ENCODE results near the gene DCLK2. TPM values are rescaled to one million over a fixed set of nuclear protein-coding genes. Genes with fewer than 3 reads are reported as not detected.

The DCLK2 gene
- polyA plus RNA-seq, 6 donors from 2014 or later = 0.34 to 9.1 (median 2.0) TPM

- H3K9me3 Mint-ChIP-seq = peaks cover 0 to 5% (median 0%) of the 10 kb centered on the region in 7 donors
- H3K27ac Mint-ChIP-seq = no peak overlapping the region
- H3K27me3 Mint-ChIP-seq = peaks cover 3 to 9% (median 7%) of the 10 kb centered on the region in 3 donors
- H3K4me1 Mint-ChIP-seq = no peaks in the 10 kb centered on the region
- H3K36me3 Mint-ChIP-seq = peaks cover 0 to 1% of the 10 kb centered on the region in 2 donors
- ATAC-seq (ENCODE audit: low read depth in 2 of 2) = no peak
- no peak overlapping the region for H3K4me3 Mint-ChIP-seq
- no peak for DNase-seq
These were observed 27.7 kb upstream of the DCLK2 start for GRCh38 chr4:150050566-150050965.

- no peaks in the 10 kb centered on the region for H3K4me1 Mint-ChIP-seq
- no peak overlapping the region for H3K4me3 Mint-ChIP-seq
- peaks cover 0 to 7% of the 10 kb centered on the region in 2 donors for H3K36me3 Mint-ChIP-seq
- ATAC-seq (ENCODE audit: low read depth in 2 of 2) (no peak), DNase-seq (no peak)
- H3K9me3 Mint-ChIP-seq = peaks cover 3 to 8% (median 4%) of the 10 kb centered on the region in 7 donors
- peaks cover 1 to 12% (median 9%) of the 10 kb centered on the region in 3 donors for H3K27me3 Mint-ChIP-seq
- H3K27ac Mint-ChIP-seq = no peak overlapping the region
These were observed 27.1 kb upstream of the DCLK2 start for GRCh38 chr4:150051111-150051510.

DNA sequence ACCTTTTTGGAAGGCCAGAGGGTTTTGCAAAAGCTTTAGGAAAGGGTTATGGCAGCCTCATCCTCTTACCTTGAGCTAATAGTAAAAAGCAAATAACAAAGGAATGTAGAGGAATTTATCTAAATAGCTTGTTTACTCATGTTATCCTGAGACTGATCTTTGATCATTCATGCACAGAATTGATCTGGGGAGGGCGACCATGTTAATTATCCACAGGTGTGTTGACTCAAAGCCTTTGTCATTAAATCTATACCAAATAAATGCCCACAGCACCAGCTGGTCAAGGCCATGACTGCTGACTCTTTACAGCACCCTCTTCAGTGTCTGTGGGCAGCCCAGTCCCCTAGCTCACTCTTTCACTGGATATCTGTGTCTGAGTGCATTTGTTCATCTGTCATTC is 22.8 kb upstream of the DCLK2 start:
- DNase-seq (no peak), ATAC-seq (ENCODE audit: low read depth in 2 of 2) (no peak)
- Mint-ChIP-seq H3K4me3 (no peak overlapping the region), H3K4me1 (no peaks in the 10 kb centered on the region), H3K27ac (no peak overlapping the region), H3K36me3 (peaks cover 6 to 7% of the 10 kb centered on the region in 2 donors), H3K27me3 (peaks cover 0 to 14% (median 0%) of the 10 kb centered on the region in 3 donors), H3K9me3 (peaks cover 4 to 17% (median 9%) of the 10 kb centered on the region in 7 donors)

- DNase-seq = no peak
- H3K36me3 Mint-ChIP-seq = peaks cover 6 to 7% of the 10 kb centered on the region in 2 donors
These were observed 21.7 kb upstream of the DCLK2 start for GRCh38 chr4:150056569-150056968.

DNA sequence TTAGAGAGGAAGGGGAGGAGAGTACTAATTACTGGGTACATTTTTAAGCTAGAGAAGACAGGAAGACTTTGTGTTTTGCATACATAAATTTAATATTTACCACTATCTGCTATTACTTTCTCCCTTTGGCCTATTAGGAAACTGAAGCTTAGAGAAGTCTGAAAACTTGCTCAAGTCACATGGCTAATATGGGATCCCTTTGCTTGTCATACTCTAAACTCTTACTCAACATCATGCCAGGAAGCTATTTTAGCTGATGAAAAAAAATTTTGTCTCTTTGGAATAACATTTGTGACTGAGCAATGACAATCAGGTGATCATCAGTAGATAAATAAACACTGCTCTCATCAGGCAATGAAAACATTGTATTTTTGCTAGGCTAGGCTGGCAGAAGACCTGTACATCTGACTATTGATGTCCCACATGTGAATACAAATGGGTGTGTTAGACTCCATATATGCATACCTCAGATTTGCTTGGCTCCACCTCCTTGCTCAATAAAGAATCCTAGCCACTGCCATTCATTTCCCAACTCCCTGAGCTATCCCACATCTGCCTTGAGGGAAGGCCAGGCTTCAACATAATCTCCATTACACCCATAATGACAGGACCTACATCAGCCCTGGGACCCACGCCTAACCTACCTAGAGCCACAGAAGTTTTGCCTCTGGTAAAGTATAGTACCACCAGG is 17.0 kb upstream of the DCLK2 start:
- ATAC-seq (ENCODE audit: low read depth in 2 of 2) (no peak), DNase-seq (no peak)
- Mint-ChIP-seq H3K4me1 (no peaks in the 10 kb centered on the region), H3K4me3 (no peak overlapping the region), H3K27me3 (peaks cover 0 to 37% (median 17%) of the 10 kb centered on the region in 3 donors), H3K9me3 (peaks cover 0 to 23% (median 8%) of the 10 kb centered on the region in 7 donors), H3K27ac (no peak overlapping the region), H3K36me3 (peaks cover 10 to 11% of the 10 kb centered on the region in 2 donors)

More at GRCh38 chr4:150056569-150056968, 21.7 kb upstream of the DCLK2 start:
- Mint-ChIP-seq H3K27ac (peak overlapping the region in 1 of 6 donors; percentile 13), H3K4me1 (no peaks in the 10 kb centered on the region), H3K27me3 (peaks cover 0 to 17% (median 0%) of the 10 kb centered on the region in 3 donors), H3K4me3 (no peak overlapping the region), H3K9me3 (peaks cover 4 to 17% (median 9%) of the 10 kb centered on the region in 7 donors)
- no peak for ATAC-seq (ENCODE audit: low read depth in 2 of 2)

- H3K4me3 Mint-ChIP-seq = no peak overlapping the region
- peaks cover 6 to 53% (median 30%) of the 10 kb centered on the region in 3 donors for H3K27me3 Mint-ChIP-seq
- H3K9me3 Mint-ChIP-seq = peaks cover 0 to 23% (median 7%) of the 10 kb centered on the region in 7 donors
- no peaks in the 10 kb centered on the region for H3K4me1 Mint-ChIP-seq
- H3K36me3 Mint-ChIP-seq = peaks cover 10 to 11% of the 10 kb centered on the region in 2 donors
- ATAC-seq (ENCODE audit: low read depth in 2 of 2) = no peak
- no peak for DNase-seq
- no peak overlapping the region for H3K27ac Mint-ChIP-seq
These were observed 15.1 kb upstream of the DCLK2 start for GRCh38 chr4:150063128-150063527.

GRCh38 chr4:150065740-150066139 is 12.5 kb upstream of the DCLK2 start:
- ATAC-seq (ENCODE audit: low read depth in 2 of 2) (no peak), DNase-seq (no peak)
- peaks cover 0 to 11% (median 4%) of the 10 kb centered on the region in 7 donors for H3K9me3 Mint-ChIP-seq
- peaks cover 6 to 50% (median 30%) of the 10 kb centered on the region in 3 donors for H3K27me3 Mint-ChIP-seq
- no peak overlapping the region for H3K27ac Mint-ChIP-seq
- no peak overlapping the region for H3K4me3 Mint-ChIP-seq
- no peaks in the 10 kb centered on the region for H3K4me1 Mint-ChIP-seq
- H3K36me3 Mint-ChIP-seq = peaks cover 5 to 10% of the 10 kb centered on the region in 2 donors

DNA sequence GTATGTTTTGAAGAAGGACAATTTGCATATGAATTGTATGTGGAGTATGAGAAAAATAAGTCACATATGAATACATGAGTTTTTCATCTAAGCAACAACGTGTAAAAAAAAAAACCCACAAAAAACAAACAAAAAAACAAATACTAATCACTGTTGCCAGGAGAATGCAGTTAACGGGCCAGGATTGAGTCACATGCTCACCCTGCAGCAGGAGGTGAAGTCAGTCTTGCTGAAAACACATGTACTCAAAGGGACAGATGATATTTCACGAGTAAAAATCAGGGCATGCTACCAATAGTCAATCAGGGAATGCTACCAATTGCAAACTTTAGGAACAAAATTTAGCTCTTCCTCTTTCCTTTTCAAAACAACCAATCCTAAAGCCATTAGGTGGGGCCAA is 10.4 kb upstream of the DCLK2 start:
- H3K4me1 Mint-ChIP-seq = no peaks in the 10 kb centered on the region
- H3K4me3 Mint-ChIP-seq = no peak overlapping the region
- ATAC-seq (ENCODE audit: low read depth in 2 of 2) (no peak), DNase-seq (no peak)
- peaks cover 6 to 45% (median 30%) of the 10 kb centered on the region in 3 donors for H3K27me3 Mint-ChIP-seq
- peaks cover 0 to 11% (median 4%) of the 10 kb centered on the region in 7 donors for H3K9me3 Mint-ChIP-seq
- no peak overlapping the region for H3K27ac Mint-ChIP-seq
- peaks cover 5 to 10% of the 10 kb centered on the region in 2 donors for H3K36me3 Mint-ChIP-seq

- Mint-ChIP-seq H3K27ac (no peak overlapping the region), H3K36me3 (peaks cover 5 to 10% of the 10 kb centered on the region in 2 donors), H3K4me1 (no peaks in the 10 kb centered on the region), H3K4me3 (no peak overlapping the region), H3K27me3 (peaks cover 6 to 45% (median 30%) of the 10 kb centered on the region in 3 donors), H3K9me3 (peaks cover 0 to 11% (median 4%) of the 10 kb centered on the region in 7 donors)
- DNase-seq (no peak), ATAC-seq (ENCODE audit: low read depth in 2 of 2) (no peak)
These were observed 9.8 kb upstream of the DCLK2 start for GRCh38 chr4:150068300-150068960.

- no peak overlapping the region for H3K27ac Mint-ChIP-seq
- H3K9me3 Mint-ChIP-seq = peaks cover 0 to 11% (median 4%) of the 10 kb centered on the region in 7 donors
- DNase-seq = no peak
- H3K4me3 Mint-ChIP-seq = no peak overlapping the region
- no peak for ATAC-seq (ENCODE audit: low read depth in 2 of 2)
- peaks cover 0 to 10% of the 10 kb centered on the region in 2 donors for H3K36me3 Mint-ChIP-seq
- H3K27me3 Mint-ChIP-seq = peaks cover 6 to 39% (median 30%) of the 10 kb centered on the region in 3 donors
- no peaks in the 10 kb centered on the region for H3K4me1 Mint-ChIP-seq
These were observed 8.9 kb upstream of the DCLK2 start for GRCh38 chr4:150069353-150069752.

GRCh38 chr4:150070464-150071170 is 7.6 kb upstream of the DCLK2 start:
- peaks cover 8 to 38% (median 21%) of the 10 kb centered on the region in 3 donors for H3K27me3 Mint-ChIP-seq
- H3K36me3 Mint-ChIP-seq = no peaks in the 10 kb centered on the region
- peaks cover 0 to 3% (median 0%) of the 10 kb centered on the region in 7 donors for H3K9me3 Mint-ChIP-seq
- DNase-seq = no peak
- H3K4me3 Mint-ChIP-seq = no peak overlapping the region
- ATAC-seq (ENCODE audit: low read depth in 2 of 2) = no peak
- no peak overlapping the region for H3K27ac Mint-ChIP-seq
- H3K4me1 Mint-ChIP-seq = no peaks in the 10 kb centered on the region

DNA sequence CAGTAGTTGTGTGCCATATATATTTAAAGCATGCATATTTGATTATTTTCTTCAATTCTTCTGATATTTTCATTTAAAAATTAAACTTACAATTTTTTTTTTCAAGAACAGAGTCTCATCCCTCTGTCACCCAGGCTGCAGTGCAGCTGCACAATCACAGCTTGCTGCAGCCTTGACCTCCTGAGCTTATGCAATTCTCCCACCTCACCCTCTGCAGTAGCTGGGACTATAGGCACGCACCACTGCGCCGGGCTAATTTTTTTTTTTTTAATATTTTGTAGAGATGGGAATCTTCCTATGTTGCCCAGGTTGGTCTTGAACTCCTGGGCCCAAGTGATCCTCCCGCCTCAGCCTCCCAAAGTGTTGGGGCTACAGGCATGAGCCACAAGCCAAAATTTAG is 5.8 kb upstream of the DCLK2 start:
- H3K27me3 Mint-ChIP-seq = peaks cover 19 to 35% (median 19%) of the 10 kb centered on the region in 3 donors

More for the DNA sequence above, 5.8 kb upstream of the DCLK2 start:
- no peak for ATAC-seq (ENCODE audit: low read depth in 2 of 2)
- Mint-ChIP-seq H3K9me3 (peaks cover 0 to 2% (median 0%) of the 10 kb centered on the region in 7 donors), H3K36me3 (no peaks in the 10 kb centered on the region), H3K4me3 (no peak overlapping the region), H3K4me1 (peaks cover 0 to under 1% (median 0%) of the 10 kb centered on the region in 3 donors), H3K27ac (no peak overlapping the region)
- no peak for DNase-seq
